K562 (cell line): ENCODE results near the gene DAGLA. TPM values are rescaled to one million over a fixed set of nuclear protein-coding genes. Genes with fewer than 3 reads are reported as not detected.
A peak's percentile ranks its signal among the peaks of the same experiment; 100 is the strongest.

Experiments used
- ATF3 ChIP-seq, 2 experiments: fragments of 450-650 bp in 1 of 2; sonication (generic) in 1 of 2; formaldehyde crosslinking in 1 of 2; IDR thresholded peaks in 1 of 2; conservative IDR thresholded peaks in 1 of 2; 2 replicates each; pipeline versions ENCODE4 v1.6.1 to v1.8.1; 2016 to 2023; ENCODE audit warnings: mild to moderate bottlenecking in 2 of 2, moderate library complexity in 2 of 2, inconsistent platforms in 1 of 2, missing genetic modification reagents in 1 of 2
- BDP1 ChIP-seq: IDR thresholded peaks from 3 replicates; pipeline ENCODE4 v1.6.1; 2011; ENCODE audit not compliant: insufficient read length, insufficient read depth
- CBX5 ChIP-seq: IDR thresholded peaks from 2 replicates; pipeline ENCODE4 v1.6.1; 2014; ENCODE audit warnings: low read depth, borderline replicate concordance
- CHAMP1 ChIP-seq: fragments of 450-650 bp; IDR thresholded peaks from 2 replicates; pipeline ENCODE4 v1.6.1; 2016; ENCODE audit warnings: mild to moderate bottlenecking
- COPS2 ChIP-seq: fragments of 450-650 bp; conservative IDR thresholded peaks from 2 replicates; pipeline ENCODE4 v1.6.1; 2016; ENCODE audit warnings: mild to moderate bottlenecking, moderate library complexity
- CXXC5 ChIP-seq: fragments of 250-450 bp; sonication (Bioruptor Pico); IDR thresholded peaks from 2 replicates; pipeline ENCODE4 v1.8.0; 2022; ENCODE audit warnings: inconsistent platforms, mild to moderate bottlenecking, moderate library complexity
- FOS ChIP-seq: IDR thresholded peaks from 3 replicates; pipeline ENCODE4 v1.6.1; 2011; ENCODE audit not compliant: insufficient read length; ENCODE audit errors: extremely low read depth
- FOXK2 ChIP-seq, 2 experiments: fragments of 450-650 bp; IDR thresholded peaks in 1 of 2; conservative IDR thresholded peaks in 1 of 2; 2 replicates each; pipeline ENCODE4 v1.6.1; 2016; ENCODE audit warnings: low read depth in 2 of 2, mild to moderate bottlenecking in 1 of 2
- JUN ChIP-seq, 2 experiments: sonication (generic) in 1 of 2; formaldehyde crosslinking in 1 of 2; IDR thresholded peaks; 2 replicates each; pipeline versions ENCODE4 v1.6.1 to v1.8.0; 2012 to 2022; ENCODE audit warnings: borderline replicate concordance in 2 of 2, mild to moderate bottlenecking in 2 of 2, improper control_type of control experiment in 1 of 2, low read depth in 1 of 2, low read length in 1 of 2, missing genetic modification reagents in 1 of 2
- KAT2B ChIP-seq: IDR thresholded peaks from one replicate; pipeline ENCODE4 v1.6.1; 2012; ENCODE audit warnings: low read depth, mild to moderate bottlenecking, control low read depth, inconsistent platforms, low read length, moderate library complexity
- KLF10 ChIP-seq: fragments of 250-450 bp; sonication (Bioruptor Pico); IDR thresholded peaks from 2 replicates; pipeline ENCODE4 v1.6.1; 2021; ENCODE audit warnings: matching md5 sums
- MCM7 ChIP-seq, 2 experiments: fragments of 450-650 bp; IDR thresholded peaks; 2 replicates each; pipeline ENCODE4 v1.6.1; 2016 to 2018
- PHB ChIP-seq: fragments of 250-450 bp; sonication (Bioruptor Pico); IDR thresholded peaks from 2 replicates; pipeline ENCODE4 v1.5.0; 2021
- SIRT6 ChIP-seq: IDR thresholded peaks from one replicate; pipeline ENCODE4 v1.6.1; 2012; ENCODE audit warnings: low read depth, mild to moderate bottlenecking, control low read depth, inconsistent platforms, low read length, moderate library complexity
- SRSF1 ChIP-seq: fragments of 200-400 bp; formaldehyde crosslinking; IDR thresholded peaks from 2 replicates; pipeline ENCODE4 v1.6.1; 2017; ENCODE audit warnings: mild to moderate bottlenecking, low read depth, low read length, moderate library complexity
- SUPT5H ChIP-seq: fragments of 450-650 bp; IDR thresholded peaks from 2 replicates; pipeline ENCODE4 v1.6.1; 2016
- TOE1 ChIP-seq, 2 experiments: fragments of 450-650 bp in 1 of 2; sonication (generic) in 1 of 2; formaldehyde crosslinking in 1 of 2; IDR thresholded peaks; 2 replicates each; pipeline versions ENCODE4 v1.7.1 to v1.8.0; 2016 to 2022; ENCODE audit warnings: borderline replicate concordance in 2 of 2, mild to moderate bottlenecking in 2 of 2, antibody characterized with exemption in 1 of 2, inconsistent platforms in 1 of 2, low read depth in 1 of 2, missing genetic modification reagents in 1 of 2, moderate library complexity in 1 of 2
- ZBTB12 ChIP-seq: fragments of 250-450 bp; sonication (Bioruptor Pico); IDR thresholded peaks from 2 replicates; pipeline ENCODE4 v1.4.0; 2020
- ZBTB33 ChIP-seq: sonication (generic); formaldehyde crosslinking; IDR thresholded peaks from 2 replicates; pipeline ENCODE4 v1.8.1; 2023; ENCODE audit warnings: mild to moderate bottlenecking, missing genetic modification reagents
- ZNF12 ChIP-seq: sonication (generic); formaldehyde crosslinking; IDR thresholded peaks from 2 replicates; pipeline ENCODE4 v1.4.0; 2020; ENCODE audit warnings: mild to moderate bottlenecking, missing genetic modification reagents
- ZNF695 ChIP-seq: fragments of 450-650 bp; formaldehyde crosslinking; IDR thresholded peaks from 2 replicates; pipeline ENCODE4 v1.4.0; 2020; ENCODE audit warnings: mild to moderate bottlenecking, moderate library complexity
- polyA plus RNA-seq, 8 experiments: library from polyadenylated mRNA; depleted of rRNA in 4 of 8; stranded (reverse) in 5 of 8; unstranded in 3 of 8; fragments of >200 nt; fragmentation: Nextera tagmentation in 2 of 8; fragmentation: Illumina TruSeq in 1 of 8; extraction: Ambion mirVana in 2 of 8; extraction: Trizol in 1 of 8; gene quantifications; 2 replicates each; pipeline versions ENCODE4 v1.2.1 to v1.2.3, GENCODE V29; 2011 to 2014; ENCODE audit warnings: inconsistent platforms in 1 of 8, missing spikeins in 1 of 8
- total RNA-seq, 7 experiments: library from RNA; depleted of rRNA in 6 of 7; stranded (reverse); fragments of >200 nt in 6 of 7; fragmentation: Illumina TruSeq in 2 of 7; extraction: Trizol in 2 of 7; gene quantifications; 2 replicates each; pipeline versions ENCODE4 v1.2.1 to v1.2.3, GENCODE V29; 2011 to 2021; ENCODE audit warnings: low replicate concordance in 1 of 7

The DAGLA gene
- total and polyA plus RNA-seq, 9 of the 15 experiments (the other 6 are each of a cell fraction or from before 2014, with no cell fraction given) = 0.03 to 0.16 (median 0.04) TPM; not detected in 4

- TF ChIP-seq ZNF695 (CRISPR knock-in tag) = no peak
- TF ChIP-seq SIRT6 = no peak
- no peak for TF ChIP-seq PHB (CRISPR knock-in tag)
- TF ChIP-seq BDP1 = no peak
- TF ChIP-seq ZBTB12 (CRISPR knock-in tag) = no peak
- peak; percentile 91 for TF ChIP-seq TOE1 (IDR thresholded peaks at IDR 0.05; ENCODE audit: borderline replicate concordance)
- no peak for TF ChIP-seq TOE1 (CRISPR knock-in tag; IDR thresholded peaks at IDR 0.05; ENCODE audit: borderline replicate concordance, low read depth)
- TF ChIP-seq CHAMP1 = no peak
- no peak for TF ChIP-seq CBX5
- TF ChIP-seq CXXC5 (CRISPR knock-in tag) = peak; percentile 39
- TF ChIP-seq ATF3 (IDR thresholded peaks at IDR 0.05) = no peak
- TF ChIP-seq ATF3 (CRISPR knock-in tag; conservative IDR thresholded peaks at IDR 0.05) = no peak
- no peak for TF ChIP-seq SRSF1
- no peak for TF ChIP-seq MCM7 (IDR thresholded peaks at IDR 0.05)
- no peak for TF ChIP-seq FOXK2 (conservative IDR thresholded peaks at IDR 0.05 in 1 of 2, IDR thresholded peaks at IDR 0.05 in 1 of 2; ENCODE audit: low read depth in 2 of 2)
- TF ChIP-seq FOS = no peak
- TF ChIP-seq ZNF12 (CRISPR knock-in tag) = no peak
- TF ChIP-seq KLF10 = no peak
- no peak for TF ChIP-seq SUPT5H
- TF ChIP-seq JUN (IDR thresholded peaks at IDR 0.05; ENCODE audit: borderline replicate concordance, low read depth, low read length) = peak; percentile 44; the same call in 1 of the 2 replicates
- TF ChIP-seq JUN (CRISPR knock-in tag; IDR thresholded peaks at IDR 0.05; ENCODE audit: borderline replicate concordance) = no peak
- no peak for TF ChIP-seq KAT2B
- no peak for TF ChIP-seq COPS2
- TF ChIP-seq ZBTB33 (CRISPR knock-in tag) = no peak
These were observed 53.2 kb downstream of the DAGLA start (continued) for GRCh38 chr11:61733120-61733978.
